ENCODE measurements around the gene COX4I2.

The COX4I2 gene

GRCh38 chr20:31674895-31675827 is 37.4 kb downstream of the COX4I2 start:
- H3K27ac ChIP-seq (ENCODE audit: low read depth, low read length), result no peak overlapping the region
- H3K4ac ChIP-seq (ENCODE audit: low read depth, low read length), result peak overlapping the region; percentile 9
- H2AFZ ChIP-seq (ENCODE audit: insufficient read depth, low read length, poor library complexity), result peak overlapping the region; percentile 20
- peak; percentile 32 to 35 for DNase-seq
- no peak overlapping the region for H3K4me2 ChIP-seq (ENCODE audit: low read length)
- H4K8ac ChIP-seq (ENCODE audit: low read depth, low read length), result peak overlapping the region; percentile 71
- peaks cover 5% of the 10 kb centered on the region for H3K79me2 ChIP-seq (ENCODE audit: control insufficient read depth, insufficient read depth, low read length, poor library complexity)
- peak overlapping the region; percentile 44 for H4K91ac ChIP-seq (ENCODE audit: low read depth, low read length)
- peak overlapping the region; percentile 20 for H2BK120ac ChIP-seq (ENCODE audit: insufficient read depth, low read length, poor library complexity)
- WGBS (ENCODE audit: extremely low coverage, insufficient coverage, insufficient read length), result no CpG with 5 or more reads among the region's 10 CpGs
- H4K12ac ChIP-seq (ENCODE audit: low read depth, low read length), result peak overlapping the region; percentile 39
- no peak overlapping the region for H3K23ac ChIP-seq (ENCODE audit: low read length)
- peaks cover 35 to 38% of the 10 kb centered on the region in 2 experiments for H3K4me1 ChIP-seq (ENCODE audit: control insufficient read depth in 1 of 2, insufficient read depth in 2 of 2, low read length in 2 of 2)
- peak overlapping the region; percentile 11 for H3K9ac ChIP-seq (ENCODE audit: low read length)
- no peaks in the 10 kb centered on the region for H3K9me3 ChIP-seq (ENCODE audit: insufficient read depth, low read depth, low read length)
- peak overlapping the region; percentile 8 for H3K18ac ChIP-seq (ENCODE audit: low read length)
- H2BK12ac ChIP-seq (ENCODE audit: low read length), result peak overlapping the region; percentile 85
- peak overlapping the region; percentile 17 for H2BK5ac ChIP-seq (ENCODE audit: low read depth, low read length, poor library complexity)
- H3K4me3 ChIP-seq (ENCODE audit: low read depth, low read length), result no peak overlapping the region
- peak overlapping the region; percentile 37 for H3K14ac ChIP-seq (ENCODE audit: low read length)
- H3K79me1 ChIP-seq (ENCODE audit: low read length), result peaks cover 25% of the 10 kb centered on the region
- H3K36me3 ChIP-seq (ENCODE audit: control insufficient read depth in 1 of 2, insufficient read depth in 2 of 2, low read length in 2 of 2), result peaks cover 0 to 11% of the 10 kb centered on the region in 2 experiments
- peak overlapping the region; percentile 74 for H2AK5ac ChIP-seq (ENCODE audit: low read length)
- H3K27me3 ChIP-seq (ENCODE audit: insufficient read depth, low read length), result no peaks in the 10 kb centered on the region

GRCh38 chr20:31675828-31676608 is 38.3 kb downstream of the COX4I2 start:
- H4K12ac ChIP-seq (ENCODE audit: low read depth, low read length), result no peak overlapping the region
- no peak overlapping the region for H3K27ac ChIP-seq (ENCODE audit: low read depth, low read length)
- DNase-seq, result no peak
- H2AK5ac ChIP-seq (ENCODE audit: low read length), result peak overlapping the region; percentile 74
- H3K27me3 ChIP-seq (ENCODE audit: insufficient read depth, low read length), result no peaks in the 10 kb centered on the region
- peaks cover 2 to 11% of the 10 kb centered on the region in 2 experiments for H3K36me3 ChIP-seq (ENCODE audit: control insufficient read depth in 1 of 2, insufficient read depth in 2 of 2, low read length in 2 of 2)
- H3K79me2 ChIP-seq (ENCODE audit: control insufficient read depth, insufficient read depth, low read length, poor library complexity), result peaks cover 7% of the 10 kb centered on the region
- peak overlapping the region; percentile 37 for H3K14ac ChIP-seq (ENCODE audit: low read length)
- H3K9me3 ChIP-seq (ENCODE audit: insufficient read depth, low read depth, low read length), result no peaks in the 10 kb centered on the region
- no peak overlapping the region for H2BK120ac ChIP-seq (ENCODE audit: insufficient read depth, low read length, poor library complexity)
- H3K79me1 ChIP-seq (ENCODE audit: low read length), result peaks cover 28% of the 10 kb centered on the region
- H4K8ac ChIP-seq (ENCODE audit: low read depth, low read length), result peak overlapping the region; percentile 71
- no peak overlapping the region for H3K4me2 ChIP-seq (ENCODE audit: low read length)
- H3K4ac ChIP-seq (ENCODE audit: low read depth, low read length), result peak overlapping the region; percentile 9
- H2BK12ac ChIP-seq (ENCODE audit: low read length), result peak overlapping the region; percentile 85
- H4K91ac ChIP-seq (ENCODE audit: low read depth, low read length), result peak overlapping the region; percentile 44
- H3K18ac ChIP-seq (ENCODE audit: low read length), result peak overlapping the region; percentile 47
- H3K4me3 ChIP-seq (ENCODE audit: low read depth, low read length), result no peak overlapping the region
- peak overlapping the region; percentile 5 for H2BK5ac ChIP-seq (ENCODE audit: low read depth, low read length, poor library complexity)
- peaks cover 42 to 45% of the 10 kb centered on the region in 2 experiments for H3K4me1 ChIP-seq (ENCODE audit: control insufficient read depth in 1 of 2, insufficient read depth in 2 of 2, low read length in 2 of 2)
- H3K9ac ChIP-seq (ENCODE audit: low read length), result peak overlapping the region; percentile 11
- no CpG with 5 or more reads among the region's 11 CpGs for WGBS (ENCODE audit: extremely low coverage, insufficient coverage, insufficient read length)
- no peak overlapping the region for H2AFZ ChIP-seq (ENCODE audit: insufficient read depth, low read length, poor library complexity)
- H3K23ac ChIP-seq (ENCODE audit: low read length), result no peak overlapping the region

DNA sequence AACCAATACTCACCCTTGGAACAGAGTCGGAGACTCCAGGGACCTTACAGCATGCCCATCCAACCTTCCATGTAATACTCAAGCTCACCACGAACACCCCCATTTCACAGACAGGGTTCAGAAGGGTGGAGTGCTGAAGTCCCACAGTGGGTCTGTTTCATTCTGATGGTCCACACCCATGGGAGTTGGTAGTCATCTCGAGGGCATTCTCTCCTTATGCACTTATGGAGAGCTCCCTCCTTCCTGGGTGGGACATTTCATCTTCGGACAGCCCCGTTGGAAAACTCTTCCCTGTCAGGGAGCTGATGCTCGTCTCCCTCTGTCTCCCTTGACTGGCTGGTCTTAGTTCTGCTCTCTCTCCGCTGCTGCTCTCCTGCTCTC is 38.9 kb downstream of the COX4I2 start:
- H3K9me3 ChIP-seq (ENCODE audit: insufficient read depth, low read depth, low read length), result no peaks in the 10 kb centered on the region
- H3K4me2 ChIP-seq (ENCODE audit: low read length), result no peak overlapping the region
- no peak overlapping the region for H3K27ac ChIP-seq (ENCODE audit: low read depth, low read length)
- H3K4me1 ChIP-seq (ENCODE audit: control insufficient read depth in 1 of 2, insufficient read depth in 2 of 2, low read length in 2 of 2), result peaks cover 44 to 49% of the 10 kb centered on the region in 2 experiments
- H3K4ac ChIP-seq (ENCODE audit: low read depth, low read length), result no peak overlapping the region
- no peak overlapping the region for H3K4me3 ChIP-seq (ENCODE audit: low read depth, low read length)
- H2BK120ac ChIP-seq (ENCODE audit: insufficient read depth, low read length, poor library complexity), result no peak overlapping the region
- no peaks in the 10 kb centered on the region for H3K27me3 ChIP-seq (ENCODE audit: insufficient read depth, low read length)
- no CpG with 5 or more reads among the region's 7 CpGs for WGBS (ENCODE audit: extremely low coverage, insufficient coverage, insufficient read length)
- peaks cover 7% of the 10 kb centered on the region for H3K79me2 ChIP-seq (ENCODE audit: control insufficient read depth, insufficient read depth, low read length, poor library complexity)
- H3K79me1 ChIP-seq (ENCODE audit: low read length), result peaks cover 30% of the 10 kb centered on the region
- H3K18ac ChIP-seq (ENCODE audit: low read length), result peak overlapping the region; percentile 47
- no peak overlapping the region for H3K9ac ChIP-seq (ENCODE audit: low read length)
- no peak overlapping the region for H2AK5ac ChIP-seq (ENCODE audit: low read length)
- peak overlapping the region; percentile 5 for H2BK5ac ChIP-seq (ENCODE audit: low read depth, low read length, poor library complexity)
- H2AFZ ChIP-seq (ENCODE audit: insufficient read depth, low read length, poor library complexity), result no peak overlapping the region
- no peak overlapping the region for H4K8ac ChIP-seq (ENCODE audit: low read depth, low read length)
- H3K36me3 ChIP-seq (ENCODE audit: control insufficient read depth in 1 of 2, insufficient read depth in 2 of 2, low read length in 2 of 2), result peaks cover 4 to 11% of the 10 kb centered on the region in 2 experiments
- no peak overlapping the region for H3K23ac ChIP-seq (ENCODE audit: low read length)
- no peak overlapping the region for H4K12ac ChIP-seq (ENCODE audit: low read depth, low read length)
- H4K91ac ChIP-seq (ENCODE audit: low read depth, low read length), result no peak overlapping the region
- DNase-seq, result no peak
- peak overlapping the region; percentile 19 for H2BK12ac ChIP-seq (ENCODE audit: low read length)
- no peak overlapping the region for H3K14ac ChIP-seq (ENCODE audit: low read length)

DNA sequence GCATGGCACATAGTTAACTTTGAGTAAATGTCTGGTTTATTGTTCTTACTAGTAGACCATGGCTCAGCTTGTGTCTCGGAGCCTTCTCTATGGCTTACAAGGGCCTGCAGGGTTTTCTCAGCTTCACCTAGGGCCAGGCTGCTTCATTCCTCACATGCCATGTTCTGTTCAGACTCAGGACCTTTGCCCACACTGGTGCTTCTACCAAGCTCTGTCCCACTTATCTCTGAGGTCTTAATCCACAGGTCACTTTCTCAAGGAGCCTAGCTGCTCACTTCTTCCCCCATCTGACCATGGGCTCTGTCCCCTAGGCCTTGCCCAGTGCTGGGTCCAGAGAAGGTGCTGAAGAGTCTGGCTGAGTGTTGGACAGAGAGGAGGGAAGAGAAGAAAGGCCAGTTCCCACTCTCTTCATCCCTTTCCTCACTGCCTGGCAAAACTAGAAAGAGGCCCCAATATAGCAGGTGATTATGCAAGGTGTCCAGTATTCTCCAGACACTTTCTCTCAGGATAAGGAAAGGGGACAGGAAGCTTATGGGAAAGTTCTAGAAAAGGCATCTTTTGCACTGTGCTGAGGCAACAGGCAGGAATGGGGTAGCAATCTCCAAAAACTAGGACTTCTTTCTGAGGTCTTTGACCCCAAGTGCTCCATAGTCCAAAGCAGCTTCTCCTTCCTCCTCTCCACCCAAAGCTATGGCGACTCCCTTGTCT is 40.0 kb downstream of the COX4I2 start:
- Histone ChIP-seq H3K4me2 (ENCODE audit: low read length) (no peak overlapping the region), H3K9ac (ENCODE audit: low read length) (no peak overlapping the region)
- no CpG with 5 or more reads among the region's 2 CpGs for WGBS (ENCODE audit: extremely low coverage, insufficient coverage, insufficient read length)

More for the DNA sequence above, 40.0 kb downstream of the COX4I2 start:
- peak overlapping the region; percentile 13 for H3K4ac ChIP-seq (ENCODE audit: low read depth, low read length)
- H3K79me1 ChIP-seq (ENCODE audit: low read length), result peaks cover 30% of the 10 kb centered on the region
- peaks cover 4 to 11% of the 10 kb centered on the region in 2 experiments for H3K36me3 ChIP-seq (ENCODE audit: control insufficient read depth in 1 of 2, insufficient read depth in 2 of 2, low read length in 2 of 2)
- peak overlapping the region; percentile 61 for H2BK120ac ChIP-seq (ENCODE audit: insufficient read depth, low read length, poor library complexity)
- H2BK5ac ChIP-seq (ENCODE audit: low read depth, low read length, poor library complexity), result peak overlapping the region; percentile 47
- no peak overlapping the region for H2AFZ ChIP-seq (ENCODE audit: insufficient read depth, low read length, poor library complexity)
- no peaks in the 10 kb centered on the region for H3K9me3 ChIP-seq (ENCODE audit: insufficient read depth, low read depth, low read length)
- peaks cover 7% of the 10 kb centered on the region for H3K79me2 ChIP-seq (ENCODE audit: control insufficient read depth, insufficient read depth, low read length, poor library complexity)
- H4K91ac ChIP-seq (ENCODE audit: low read depth, low read length), result peak overlapping the region; percentile 78
- peak overlapping the region; percentile 63 for H3K14ac ChIP-seq (ENCODE audit: low read length)
- peak overlapping the region; percentile 79 for H3K27ac ChIP-seq (ENCODE audit: low read depth, low read length)
- peak; percentile 16 to 18 for DNase-seq
- no peak overlapping the region for H3K4me3 ChIP-seq (ENCODE audit: low read depth, low read length)
- H3K27me3 ChIP-seq (ENCODE audit: insufficient read depth, low read length), result no peaks in the 10 kb centered on the region
- peak overlapping the region; percentile 16 for H2BK12ac ChIP-seq (ENCODE audit: low read length)
- H4K8ac ChIP-seq (ENCODE audit: low read depth, low read length), result peak overlapping the region; percentile 11
- peak overlapping the region; percentile 59 for H2AK5ac ChIP-seq (ENCODE audit: low read length)
- H3K4me1 ChIP-seq (ENCODE audit: control insufficient read depth in 1 of 2, insufficient read depth in 2 of 2, low read length in 2 of 2), result peaks cover 44 to 49% of the 10 kb centered on the region in 2 experiments
- peak overlapping the region; percentile 67 for H3K18ac ChIP-seq (ENCODE audit: low read length)
- peak overlapping the region; percentile 1 for H4K12ac ChIP-seq (ENCODE audit: low read depth, low read length)
- no peak overlapping the region for H3K23ac ChIP-seq (ENCODE audit: low read length)
